ENCODE data around the gene ZSCAN10.

ZSCAN10 gene

GRCh38 chr16:3101841-3102470 is 2.9 kb upstream of the ZSCAN10 start:
- peak; percentile 84 for DNase-seq

- DNase-seq = no peak
Observed at GRCh38 chr16:3101018-3101840, 2.1 kb upstream of the ZSCAN10 start.

- peak; percentile 91 for DNase-seq
Observed at GRCh38 chr16:3099732-3100499, 822 bp upstream of the ZSCAN10 start.

GRCh38 chr16:3099395-3099731 is 269 bp upstream of the ZSCAN10 start:
- DNase-seq = no peak

GRCh38 chr16:3097266-3097665 is 1.8 kb downstream of the ZSCAN10 start:
- no peak for DNase-seq

- DNase-seq = no peak
Observed at GRCh38 chr16:3096362-3096761, 2.7 kb downstream of the ZSCAN10 start.

- no peak for DNase-seq
Observed at GRCh38 chr16:3095869-3096268, 3.2 kb downstream of the ZSCAN10 start.

- DNase-seq = peak; percentile 33
Observed at GRCh38 chr16:3094289-3095027, 4.6 kb downstream of the ZSCAN10 start.

- DNase-seq = no peak
Observed at GRCh38 chr16:3092501-3092941, 6.6 kb downstream of the ZSCAN10 start.

- DNase-seq = no peak
Observed at GRCh38 chr16:3091551-3091950, 7.5 kb downstream of the ZSCAN10 start.

- no peak for DNase-seq
Observed at GRCh38 chr16:3089717-3090592, 9.1 kb downstream of the ZSCAN10 start.

- no peak for DNase-seq
Observed at GRCh38 chr16:3088925-3089716, 10.0 kb downstream of the ZSCAN10 start.

GRCh38 chr16:3088450-3088849 is 10.6 kb downstream of the ZSCAN10 start:
- DNase-seq = no peak

GRCh38 chr16:3087243-3088235 is 11.6 kb downstream of the ZSCAN10 start:
- no peak for DNase-seq

- no peak for DNase-seq
Observed at GRCh38 chr16:3086596-3087242, 12.4 kb downstream of the ZSCAN10 start.

- no peak for DNase-seq
Observed at GRCh38 chr16:3085868-3086595, 13.1 kb downstream of the ZSCAN10 start.

- no peak for DNase-seq
Observed at GRCh38 chr16:3084969-3085670, 14.0 kb downstream of the ZSCAN10 start.

GRCh38 chr16:3084491-3084890 is 14.6 kb downstream of the ZSCAN10 start:
- no peak for DNase-seq

All from NCI-H187 treated with DMSO at 0.1 percent for 48 hours (cell line).